GM12878 (cell line): ENCODE results near the gene HHIPL1. TPM values are rescaled to one million over a fixed set of nuclear protein-coding genes. Genes with fewer than 3 reads are reported as not detected.

ENCODE experiments used
- ATAC-seq: fragments of 200-7000 bp; cut with Tn5 transposase; 3 replicates; pipeline ENCODE4 v1.9.1; 2020; ENCODE audit warnings: mild to moderate bottlenecking, moderate library complexity
- BruUV-seq: library from RNA; stranded (reverse); fragments of 400-500 nt; replicated peaks from 2 replicates; lab custom pipeline; 2021; lab: Mats Ljungman, UMichigan
- CTCF ChIA-PET: fragments of 300-600 bp; sonication (Branson Sonifier 250); formaldehyde crosslinking; extraction: SDS; loops from one replicate; lab custom pipeline; 2021; ENCODE audit warnings: inconsistent platforms; lab: Yijun Ruan, JAX
- POLR2A ChIA-PET: fragments of 350-600 bp; formaldehyde crosslinking; extraction: SDS; loops from one replicate; lab custom pipeline; 2021; ENCODE audit warnings: inconsistent platforms; lab: Charles Lee
- RAD21 ChIA-PET: fragments of 300-600 bp; sonication (Branson Sonifier 250); formaldehyde crosslinking; loops from one replicate; lab custom pipeline; 2023; ENCODE audit warnings: antibody characterized with exemption; ENCODE audit not compliant: unreplicated experiment; lab: Charles Lee
- SMC1A ChIA-PET: fragments of 300-600 bp; sonication (Branson Sonifier 250); formaldehyde crosslinking; loops from one replicate; lab custom pipeline; 2023; ENCODE audit not compliant: unreplicated experiment, uncharacterized antibody; lab: Charles Lee
- DNase-seq: peaks from one replicate; pipeline ENCODE4 v3.0.0-alpha.2; 2011; ENCODE audit warnings: low read depth, low spot score
- FAIRE-seq: peaks from 3 replicates; lab custom pipeline; 2011; peaks lifted over from hg19 to GRCh38; lab: Jason Lieb, UNC
- H2AFZ ChIP-seq: 2 replicates; pipeline ENCODE4 v1.6.0; 2011; ENCODE audit warnings: low read depth, low read length, control low read depth; ENCODE audit not compliant: control insufficient read depth
- H3K27ac ChIP-seq: 2 replicates; pipeline ENCODE4 v1.5.1; 2011; ENCODE audit warnings: control low read depth; ENCODE audit not compliant: control insufficient read depth, insufficient read depth
- H3K27me3 ChIP-seq, 2 experiments: replicated peaks in 1 of 2; 2 replicates each; pipeline versions ENCODE4 v1.6.0 to v1.6.1; 2011; ENCODE audit warnings: low read length in 1 of 2; ENCODE audit not compliant: control insufficient read depth in 2 of 2, insufficient read depth in 2 of 2
- H3K36me3 ChIP-seq, 2 experiments: 2 replicates each; pipeline ENCODE4 v1.5.1; 2011; ENCODE audit warnings: low read length in 1 of 2; ENCODE audit not compliant: control insufficient read depth in 2 of 2, insufficient read depth in 2 of 2
- H3K4me1 ChIP-seq: 2 replicates; pipeline ENCODE4 v1.6.1; 2011; ENCODE audit warnings: mild to moderate bottlenecking, low read length, moderate library complexity, mixed read lengths; ENCODE audit not compliant: control insufficient read depth, insufficient read depth
- H3K4me2 ChIP-seq: 2 replicates; pipeline ENCODE4 v1.6.0; 2011; ENCODE audit warnings: control low read depth; ENCODE audit not compliant: control insufficient read depth, insufficient read depth
- H3K4me3 ChIP-seq: fragments of 200-600 bp; sonication (generic); 2 replicates; pipeline ENCODE4 v1.5.1; 2016
- H3K79me2 ChIP-seq: 2 replicates; pipeline ENCODE4 v1.6.0; 2011; ENCODE audit warnings: low read length; ENCODE audit not compliant: control insufficient read depth, insufficient read depth
- H3K9ac ChIP-seq: 2 replicates; pipeline ENCODE4 v1.8.0; 2011; ENCODE audit warnings: low read length, control low read depth, mixed read lengths; ENCODE audit not compliant: control insufficient read depth, insufficient read depth
- H3K9me3 ChIP-seq: replicated peaks from 3 replicates; pipeline ENCODE4 v1.5.1; 2011; ENCODE audit warnings: mild to moderate bottlenecking, low read length; ENCODE audit not compliant: control insufficient read depth, insufficient read depth
- H4K20me1 ChIP-seq: 2 replicates; pipeline ENCODE4 v1.6.0; 2011; ENCODE audit not compliant: control insufficient read depth, insufficient read depth
- BCL11A ChIP-seq: IDR thresholded peaks from 2 replicates; pipeline ENCODE4 v1.6.1; 2011; ENCODE audit warnings: low read depth, low read length
- BCLAF1 ChIP-seq: fragments of 450-650 bp; IDR thresholded peaks from 2 replicates; pipeline ENCODE4 v1.6.1; 2017; ENCODE audit warnings: antibody characterized with exemption, mild to moderate bottlenecking, moderate library complexity
- CREB1 ChIP-seq: IDR thresholded peaks from 2 replicates; pipeline ENCODE4 v1.6.1; 2012; ENCODE audit warnings: low read depth, mild to moderate bottlenecking, inconsistent platforms
- GABPA ChIP-seq: IDR thresholded peaks from 2 replicates; pipeline ENCODE4 v1.6.1; 2014; ENCODE audit warnings: antibody characterized with exemption, low read depth, mild to moderate bottlenecking, inconsistent platforms
- HCFC1 ChIP-seq: fragments of 150-350 bp; IDR thresholded peaks from 2 replicates; pipeline ENCODE4 v1.6.1; 2014; ENCODE audit warnings: low read length
- HDGF ChIP-seq: fragments of 450-650 bp; IDR thresholded peaks from 2 replicates; pipeline ENCODE4 v1.6.1; 2016; ENCODE audit warnings: antibody characterized with exemption
- IRF5 ChIP-seq: fragments of 450-650 bp; IDR thresholded peaks from 2 replicates; pipeline ENCODE4 v1.6.1; 2017; ENCODE audit warnings: borderline replicate concordance
- KLF5 ChIP-seq: fragments of 450-650 bp; IDR thresholded peaks from 2 replicates; pipeline ENCODE4 v1.6.1; 2014; ENCODE audit warnings: mild to moderate bottlenecking; ENCODE audit not compliant: partially characterized antibody
- MEF2B ChIP-seq: fragments of 450-650 bp; IDR thresholded peaks from 2 replicates; pipeline ENCODE4 v1.6.1; 2018; ENCODE audit warnings: mild to moderate bottlenecking, moderate library complexity; ENCODE audit not compliant: partially characterized antibody, poor library complexity, severe bottlenecking
- NFYB ChIP-seq: IDR thresholded peaks from 2 replicates; pipeline ENCODE4 v1.6.1; 2011; ENCODE audit warnings: low read depth, mild to moderate bottlenecking, low read length, improper control_type of control experiment, moderate library complexity; ENCODE audit not compliant: insufficient read depth
- POU2F2 ChIP-seq: IDR thresholded peaks from 3 replicates; pipeline ENCODE4 v1.6.1; 2011; ENCODE audit warnings: low read depth, mild to moderate bottlenecking, low read length, borderline replicate concordance
- TCF12 ChIP-seq: IDR thresholded peaks from 2 replicates; pipeline ENCODE4 v1.6.1; 2011; ENCODE audit warnings: low read depth, mild to moderate bottlenecking, low read length
- ZNF592 ChIP-seq: fragments of 450-650 bp; IDR thresholded peaks from 2 replicates; pipeline ENCODE4 v1.6.1; 2017; ENCODE audit warnings: mild to moderate bottlenecking, moderate library complexity
- WGBS: methylation state at CpG from one replicate; pipeline ENCODE4 v1.1.6; 2016; ENCODE audit warnings: low lambda C conversion rate; ENCODE audit not compliant: insufficient replicate concordance, insufficient coverage; ENCODE audit errors: missing lambda C conversion rate; 5-methylcytosine and 5-hydroxymethylcytosine counted together
- in situ Hi-C: fragments of 300-500 bp; cut with MboI; formaldehyde crosslinking; loops from 9 replicates; pipeline ENCODE4 v1.14.3; 2018; ENCODE audit warnings: mixed read lengths
- intact Hi-C: fragments of 100-400 bp; cut with micrococcal nuclease; formaldehyde crosslinking; loops from one replicate; pipeline ENCODE4 v1.14.2; 2022; ENCODE audit not compliant: unreplicated experiment
- polyA plus RNA-seq, 11 experiments: library from polyadenylated mRNA; depleted of rRNA in 4 of 11; unstranded in 6 of 11; stranded (reverse) in 5 of 11; fragments of >200 nt; fragmentation: Nextera tagmentation in 4 of 11; fragmentation: Illumina TruSeq in 1 of 11; extraction: Ambion mirVana in 4 of 11; extraction: Trizol in 1 of 11; gene quantifications; 1 replicate in 1 of 11; 2 replicates in 10 of 11; pipeline versions ENCODE4 v1.2.1 to v1.2.3, GENCODE V29; 2011 to 2016; ENCODE audit warnings: inconsistent platforms in 2 of 11, missing spikeins in 2 of 11, low read depth in 1 of 11
- total RNA-seq, 4 experiments: library from RNA; depleted of rRNA in 3 of 4; stranded (reverse); fragments of >200 nt in 3 of 4; fragmentation: Illumina TruSeq in 1 of 4; extraction: Trizol in 1 of 4; gene quantifications; 2 replicates each; pipeline versions ENCODE4 v1.2.1 to v1.2.3, GENCODE V29; 2013 to 2021

Gene HHIPL1
- total and polyA plus RNA-seq, 10 of the 15 experiments (the other 5 are each of a cell fraction or from before 2014, with no cell fraction given), result 0.09 TPM; not detected in 9

GRCh38 chr14:99644035-99644587, 818 bp upstream of the HHIPL1 start:
- no peaks in the 10 kb centered on the region for H4K20me1 ChIP-seq
- no TSS peak for BruUV-seq
- no peaks in the 10 kb centered on the region for H3K4me1 ChIP-seq
- no peaks in the 10 kb centered on the region; the same call in 2 of the 3 replicates for H3K9me3 ChIP-seq
- H3K4me2 ChIP-seq, result no peak overlapping the region
- no peaks in the 10 kb centered on the region for H3K79me2 ChIP-seq
- ChIA-PET SMC1A (no interaction called here), POLR2A (no interaction called here), CTCF (no interaction called here), RAD21 (no interaction called here)
- in situ Hi-C loops (no loop called here), intact Hi-C loops (no loop called here)
- no peak overlapping the region for H3K4me3 ChIP-seq
- H3K27me3 ChIP-seq, result no peaks in the 10 kb centered on the region; a peak in 2 of 4 replicates
- no peak for FAIRE-seq
- no peak overlapping the region for H3K27ac ChIP-seq
- ATAC-seq, result no peak
- no peak overlapping the region for H3K9ac ChIP-seq
- no peaks in the 10 kb centered on the region for H3K36me3 ChIP-seq
- no peak for DNase-seq
- TF ChIP-seq HDGF, result no peak
- TF ChIP-seq IRF5, result no peak
- TF ChIP-seq TCF12, result no peak
- TF ChIP-seq HCFC1, result no peak
- no peak for TF ChIP-seq ZNF592
- no peak for TF ChIP-seq POU2F2
- no peak for TF ChIP-seq NFYB
- no peak for TF ChIP-seq CREB1
- no peak for TF ChIP-seq KLF5
- no peak for TF ChIP-seq GABPA
- TF ChIP-seq BCLAF1, result no peak
- no peak for TF ChIP-seq MEF2B
- TF ChIP-seq BCL11A, result no peak
- 62% methylated on average over 11 of the region's 11 CpGs for WGBS
- H2AFZ ChIP-seq, result no peak overlapping the region
